Testis (tissue), 3 donors: Measurements from ENCODE around the gene VWC2. TPM values are rescaled to one million over a fixed set of nuclear protein-coding genes. Genes with fewer than 3 reads are reported as not detected.

Source experiments
- DNase-seq: peaks from one replicate; pipeline ENCODE4 v3.0.0-alpha.2; 2019
- H3K27ac ChIP-seq, 2 donors: fragments of 200-600 bp; sonication (generic); one replicate each; pipeline ENCODE4 v1.5.1; 2019
- H3K27me3 ChIP-seq: fragments of 200-600 bp; sonication (generic); one replicate; pipeline ENCODE4 v1.5.1; 2019
- H3K36me3 ChIP-seq: fragments of 200-600 bp; sonication (generic); one replicate; pipeline ENCODE4 v1.5.1; 2017; ENCODE audit warnings: low read depth; ENCODE audit errors: missing control alignments
- H3K4me1 ChIP-seq: fragments of 200-600 bp; sonication (generic); one replicate; pipeline ENCODE4 v1.5.1; 2019
- H3K4me3 ChIP-seq, 2 donors: fragments of 200-600 bp; sonication (generic); one replicate each; pipeline ENCODE4 v1.5.1; 2017 to 2019
- H3K9me3 ChIP-seq: fragments of 200-600 bp; sonication (generic); one replicate; pipeline ENCODE4 v1.5.1; 2017
- POLR2A ChIP-seq: fragments of 450-650 bp; IDR thresholded peaks from one replicate; pipeline ENCODE4 v1.6.1; 2017; ENCODE audit warnings: antibody characterized with exemption, mild to moderate bottlenecking, moderate library complexity
- WGBS, 2 donors: methylation state at CpG; one replicate each; pipeline ENCODE4 v1.1.5; 2018; 5-methylcytosine and 5-hydroxymethylcytosine counted together
- intact Hi-C: fragments of 100-400 bp; cut with DNase I; formaldehyde crosslinking; loops from one replicate; pipeline ENCODE4 v1.15.1; 2023; ENCODE audit warnings: low total_unique reads
- polyA plus RNA-seq: library from polyadenylated mRNA; stranded (reverse); fragments of 350-450 nt; fragmentation: Illumina TruSeq; extraction: RNeasy Lipid Tissue Mini Kit (QIAGEN cat#74804); gene quantifications from one replicate; pipeline ENCODE4 v1.2.3, GENCODE V29; 2014; ENCODE audit warnings: low read depth, low replicate concordance; ENCODE audit not compliant: insufficient read depth
- total RNA-seq, 2 donors: library from RNA; depleted of rRNA; stranded (reverse); fragments of >200 nt; gene quantifications; one replicate each; pipeline ENCODE4 v1.2.3, GENCODE V29; 2016
- TF ChIP-seq, protein P1 (sequence below), 3 experiments: fragments of 450-650 bp in 2 of 3; fragments of 200-600 bp in 1 of 3; sonication (generic) in 1 of 3; IDR thresholded peaks; one replicate each; pipeline ENCODE4 v1.5.1; 2016 to 2019; ENCODE audit warnings: antibody characterized with exemption in 3 of 3, mild to moderate bottlenecking in 2 of 3, moderate library complexity in 1 of 3

The VWC2 gene
- total and polyA plus RNA-seq, 3 donors from 2014 or later = 0.08 to 0.31 (median 0.19) TPM

DNA sequence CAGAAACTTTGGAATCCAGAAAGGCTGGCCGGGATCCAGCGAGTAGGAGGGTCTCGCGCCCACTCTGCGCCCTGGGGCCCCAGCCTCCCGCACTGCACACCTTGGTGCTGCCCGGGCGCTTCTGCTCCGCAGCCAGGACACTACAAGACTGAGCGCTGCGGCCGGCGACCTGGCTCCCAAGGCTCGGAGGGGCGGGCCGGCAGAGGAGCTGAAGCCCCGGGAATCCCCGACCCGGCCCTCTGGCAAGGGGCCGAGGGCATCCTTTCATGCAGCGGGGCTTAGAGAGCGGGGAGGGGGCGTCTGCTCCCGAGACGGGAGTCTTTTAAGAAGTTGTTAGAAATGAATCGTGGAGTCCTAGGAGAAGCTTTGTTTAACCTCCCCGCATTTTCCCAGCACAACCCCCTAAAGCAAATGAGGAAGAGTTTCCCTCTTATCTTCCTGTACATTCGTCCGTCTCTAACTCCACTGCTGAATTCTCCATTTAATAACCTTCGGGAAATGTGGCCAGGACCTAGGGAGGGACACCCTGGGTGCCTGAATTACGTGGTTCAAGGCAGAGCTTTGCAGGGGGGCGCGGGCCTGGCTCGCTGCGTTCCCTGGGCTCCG is 1.1 kb downstream of the VWC2 start:
- Histone ChIP-seq H3K4me1 (no peaks in the 10 kb centered on the region), H3K9me3 (no peaks in the 10 kb centered on the region), H3K27ac (no peak overlapping the region), H3K27me3 (no peaks in the 10 kb centered on the region), H3K4me3 (peak overlapping the region; percentile 22 to 56), H3K36me3 (no peaks in the 10 kb centered on the region)
- no peak for TF ChIP-seq POLR2A
- TF ChIP-seq, protein P1, sequence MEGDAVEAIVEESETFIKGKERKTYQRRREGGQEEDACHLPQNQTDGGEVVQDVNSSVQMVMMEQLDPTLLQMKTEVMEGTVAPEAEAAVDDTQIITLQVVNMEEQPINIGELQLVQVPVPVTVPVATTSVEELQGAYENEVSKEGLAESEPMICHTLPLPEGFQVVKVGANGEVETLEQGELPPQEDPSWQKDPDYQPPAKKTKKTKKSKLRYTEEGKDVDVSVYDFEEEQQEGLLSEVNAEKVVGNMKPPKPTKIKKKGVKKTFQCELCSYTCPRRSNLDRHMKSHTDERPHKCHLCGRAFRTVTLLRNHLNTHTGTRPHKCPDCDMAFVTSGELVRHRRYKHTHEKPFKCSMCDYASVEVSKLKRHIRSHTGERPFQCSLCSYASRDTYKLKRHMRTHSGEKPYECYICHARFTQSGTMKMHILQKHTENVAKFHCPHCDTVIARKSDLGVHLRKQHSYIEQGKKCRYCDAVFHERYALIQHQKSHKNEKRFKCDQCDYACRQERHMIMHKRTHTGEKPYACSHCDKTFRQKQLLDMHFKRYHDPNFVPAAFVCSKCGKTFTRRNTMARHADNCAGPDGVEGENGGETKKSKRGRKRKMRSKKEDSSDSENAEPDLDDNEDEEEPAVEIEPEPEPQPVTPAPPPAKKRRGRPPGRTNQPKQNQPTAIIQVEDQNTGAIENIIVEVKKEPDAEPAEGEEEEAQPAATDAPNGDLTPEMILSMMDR (IDR thresholded peaks at IDR 0.05) = no peak
- no peak for DNase-seq
- intact Hi-C loops = no loop called here
- WGBS, 2 donors = 0 to 2% methylated on average over 8 to 36 of the region's 36 CpGs

GRCh38 chr7:49775065-49775948 is 1.9 kb downstream of the VWC2 start:
- no peak for TF ChIP-seq POLR2A
- DNase-seq = no peak
- 1% methylated on average over 57 of the region's 106 CpGs; no CpG with 5 or more reads in 1 of the 2 donors for WGBS, 2 donors
- intact Hi-C loops = no loop called here
- Histone ChIP-seq H3K36me3 (no peaks in the 10 kb centered on the region), H3K4me1 (no peaks in the 10 kb centered on the region), H3K27ac (no peak overlapping the region), H3K4me3 (peak overlapping the region; percentile 20 to 56), H3K27me3 (no peaks in the 10 kb centered on the region), H3K9me3 (no peaks in the 10 kb centered on the region)

- WGBS, 2 donors = 11 to 21% methylated on average over 11 to 25 of the region's 25 CpGs
- Histone ChIP-seq H3K27me3 (no peaks in the 10 kb centered on the region), H3K36me3 (no peaks in the 10 kb centered on the region), H3K9me3 (no peaks in the 10 kb centered on the region), H3K4me3 (peak overlapping the region; percentile 20 to 56), H3K27ac (no peak overlapping the region), H3K4me1 (no peaks in the 10 kb centered on the region)
- DNase-seq = no peak
- intact Hi-C loops = no loop called here
- TF ChIP-seq, protein P1 (IDR thresholded peaks at IDR 0.05) = no peak
- no peak for TF ChIP-seq POLR2A
Observed at GRCh38 chr7:49775949-49776443, 2.6 kb downstream of the VWC2 start.

- intact Hi-C loops = no loop called here
- Histone ChIP-seq H3K4me3 (no peak overlapping the region), H3K27me3 (no peaks in the 10 kb centered on the region), H3K36me3 (no peaks in the 10 kb centered on the region), H3K9me3 (no peaks in the 10 kb centered on the region), H3K27ac (no peak overlapping the region), H3K4me1 (no peaks in the 10 kb centered on the region)
- TF ChIP-seq, protein P1 (IDR thresholded peaks at IDR 0.05) = no peak
- no peak for TF ChIP-seq POLR2A
- WGBS, 2 donors = 19 to 24% methylated on average over 2 of the region's 2 CpGs
- DNase-seq = peak; percentile 53
Observed at GRCh38 chr7:49776994-49777393, 3.6 kb downstream of the VWC2 start.

- WGBS, 2 donors = 71 to 82% methylated on average over 3 of the region's 3 CpGs
Observed at GRCh38 chr7:49778731-49779270, 5.4 kb downstream of the VWC2 start.

More at GRCh38 chr7:49778731-49779270, 5.4 kb downstream of the VWC2 start:
- intact Hi-C loops = no loop called here
- DNase-seq = no peak
- no peaks in the 10 kb centered on the region for H3K4me1 ChIP-seq
- H3K9me3 ChIP-seq = no peaks in the 10 kb centered on the region
- H3K36me3 ChIP-seq = no peaks in the 10 kb centered on the region
- H3K4me3 ChIP-seq = no peak overlapping the region
- H3K27me3 ChIP-seq = no peaks in the 10 kb centered on the region
- H3K27ac ChIP-seq = no peak overlapping the region
- TF ChIP-seq POLR2A = no peak
- TF ChIP-seq, protein P1 (IDR thresholded peaks at IDR 0.05) = no peak
